ENCODE results near the gene CDC34. TPM values are rescaled to one million over a fixed set of nuclear protein-coding genes. Genes with fewer than 3 reads are reported as not detected.

CDC34 gene
- total and polyA plus RNA-seq, 9 of the 15 experiments (the other 6 are each of a cell fraction or from before 2014, with no cell fraction given): 0.80 to 203 (median 65.5) TPM

DNA sequence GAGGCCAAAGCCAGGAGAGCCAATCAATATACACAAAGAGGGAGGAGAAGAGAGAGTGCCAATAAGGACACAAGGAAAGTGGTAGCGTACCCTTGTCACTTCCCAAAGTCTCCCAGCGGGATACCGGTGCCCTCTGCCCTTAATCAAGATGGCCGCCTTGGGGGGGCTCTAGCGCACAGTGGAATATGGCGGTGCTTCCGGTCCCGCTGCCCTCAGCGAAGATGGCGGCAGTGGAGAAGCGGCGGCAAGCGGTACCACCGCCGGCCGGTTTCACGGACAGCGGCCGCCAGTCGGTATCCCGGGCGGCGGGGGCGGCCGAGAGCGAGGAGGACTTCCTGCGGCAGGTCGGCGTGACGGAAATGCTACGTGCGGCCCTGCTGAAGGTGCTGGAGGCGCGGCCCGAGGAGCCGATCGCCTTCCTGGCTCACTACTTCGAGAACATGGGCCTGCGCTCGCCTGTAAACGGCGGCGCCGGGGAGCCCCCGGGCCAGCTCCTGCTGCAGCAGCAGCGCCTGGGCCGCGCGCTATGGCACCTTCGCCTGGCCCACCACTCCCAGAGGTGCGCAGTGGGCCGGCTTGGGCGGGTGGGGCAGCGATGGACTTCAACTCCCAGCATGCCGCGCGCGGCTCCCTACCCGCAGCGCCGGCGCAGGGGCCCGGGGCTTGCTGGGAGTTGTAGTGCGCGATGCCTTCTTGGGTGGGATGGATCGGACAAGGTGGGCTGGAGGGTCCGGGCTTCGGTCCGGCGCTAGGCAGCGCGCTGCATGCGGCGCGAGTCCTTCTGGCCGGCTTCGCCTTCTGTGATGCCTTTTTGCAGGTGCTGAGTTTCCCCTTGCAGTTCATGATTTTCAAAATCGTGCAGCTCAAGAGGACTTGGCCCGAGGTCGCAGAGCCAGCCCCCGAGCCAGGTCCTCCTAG, 24.0 kb upstream of the CDC34 start, which contains the start of gene TPGS1 (continued):
- TF ChIP-seq, protein P1, sequence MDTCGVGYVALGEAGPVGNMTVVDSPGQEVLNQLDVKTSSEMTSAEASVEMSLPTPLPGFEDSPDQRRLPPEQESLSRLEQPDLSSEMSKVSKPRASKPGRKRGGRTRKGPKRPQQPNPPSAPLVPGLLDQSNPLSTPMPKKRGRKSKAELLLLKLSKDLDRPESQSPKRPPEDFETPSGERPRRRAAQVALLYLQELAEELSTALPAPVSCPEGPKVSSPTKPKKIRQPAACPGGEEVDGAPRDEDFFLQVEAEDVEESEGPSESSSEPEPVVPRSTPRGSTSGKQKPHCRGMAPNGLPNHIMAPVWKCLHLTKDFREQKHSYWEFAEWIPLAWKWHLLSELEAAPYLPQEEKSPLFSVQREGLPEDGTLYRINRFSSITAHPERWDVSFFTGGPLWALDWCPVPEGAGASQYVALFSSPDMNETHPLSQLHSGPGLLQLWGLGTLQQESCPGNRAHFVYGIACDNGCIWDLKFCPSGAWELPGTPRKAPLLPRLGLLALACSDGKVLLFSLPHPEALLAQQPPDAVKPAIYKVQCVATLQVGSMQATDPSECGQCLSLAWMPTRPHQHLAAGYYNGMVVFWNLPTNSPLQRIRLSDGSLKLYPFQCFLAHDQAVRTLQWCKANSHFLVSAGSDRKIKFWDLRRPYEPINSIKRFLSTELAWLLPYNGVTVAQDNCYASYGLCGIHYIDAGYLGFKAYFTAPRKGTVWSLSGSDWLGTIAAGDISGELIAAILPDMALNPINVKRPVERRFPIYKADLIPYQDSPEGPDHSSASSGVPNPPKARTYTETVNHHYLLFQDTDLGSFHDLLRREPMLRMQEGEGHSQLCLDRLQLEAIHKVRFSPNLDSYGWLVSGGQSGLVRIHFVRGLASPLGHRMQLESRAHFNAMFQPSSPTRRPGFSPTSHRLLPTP (IDR thresholded peaks at IDR 0.05; ENCODE audit: borderline replicate concordance, extremely low read depth, insufficient read length): no peak
- TF ChIP-seq GATA2 (CRISPR knock-in tag; IDR thresholded peaks at IDR 0.05) (no peak), STAT5B (CRISPR knock-in tag; IDR thresholded peaks at IDR 0.05) (no peak), ZNF444 (CRISPR knock-in tag; IDR thresholded peaks at IDR 0.05) (no peak), MYBL2 (IDR thresholded peaks at IDR 0.05; ENCODE audit: low read depth) (peak; percentile 92), MYBL2 (CRISPR knock-in tag; IDR thresholded peaks at IDR 0.05; ENCODE audit: borderline replicate concordance) (no peak), ZNF551 (CRISPR knock-in tag; IDR thresholded peaks at IDR 0.05) (no peak)
- TF ChIP-seq, protein P2, sequence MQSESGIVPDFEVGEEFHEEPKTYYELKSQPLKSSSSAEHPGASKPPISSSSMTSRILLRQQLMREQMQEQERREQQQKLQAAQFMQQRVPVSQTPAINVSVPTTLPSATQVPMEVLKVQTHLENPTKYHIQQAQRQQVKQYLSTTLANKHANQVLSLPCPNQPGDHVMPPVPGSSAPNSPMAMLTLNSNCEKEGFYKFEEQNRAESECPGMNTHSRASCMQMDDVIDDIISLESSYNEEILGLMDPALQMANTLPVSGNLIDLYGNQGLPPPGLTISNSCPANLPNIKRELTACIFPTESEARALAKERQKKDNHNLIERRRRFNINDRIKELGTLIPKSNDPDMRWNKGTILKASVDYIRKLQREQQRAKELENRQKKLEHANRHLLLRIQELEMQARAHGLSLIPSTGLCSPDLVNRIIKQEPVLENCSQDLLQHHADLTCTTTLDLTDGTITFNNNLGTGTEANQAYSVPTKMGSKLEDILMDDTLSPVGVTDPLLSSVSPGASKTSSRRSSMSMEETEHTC (IDR thresholded peaks at IDR 0.05): no peak
- TF ChIP-seq, protein P3, sequence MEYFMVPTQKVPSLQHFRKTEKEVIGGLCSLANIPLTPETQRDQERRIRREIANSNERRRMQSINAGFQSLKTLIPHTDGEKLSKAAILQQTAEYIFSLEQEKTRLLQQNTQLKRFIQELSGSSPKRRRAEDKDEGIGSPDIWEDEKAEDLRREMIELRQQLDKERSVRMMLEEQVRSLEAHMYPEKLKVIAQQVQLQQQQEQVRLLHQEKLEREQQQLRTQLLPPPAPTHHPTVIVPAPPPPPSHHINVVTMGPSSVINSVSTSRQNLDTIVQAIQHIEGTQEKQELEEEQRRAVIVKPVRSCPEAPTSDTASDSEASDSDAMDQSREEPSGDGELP (CRISPR knock-in tag; IDR thresholded peaks at IDR 0.05; ENCODE audit: borderline replicate concordance): peak; percentile 45; the same call in 1 of the 2 replicates
- TF ChIP-seq, protein P4, sequence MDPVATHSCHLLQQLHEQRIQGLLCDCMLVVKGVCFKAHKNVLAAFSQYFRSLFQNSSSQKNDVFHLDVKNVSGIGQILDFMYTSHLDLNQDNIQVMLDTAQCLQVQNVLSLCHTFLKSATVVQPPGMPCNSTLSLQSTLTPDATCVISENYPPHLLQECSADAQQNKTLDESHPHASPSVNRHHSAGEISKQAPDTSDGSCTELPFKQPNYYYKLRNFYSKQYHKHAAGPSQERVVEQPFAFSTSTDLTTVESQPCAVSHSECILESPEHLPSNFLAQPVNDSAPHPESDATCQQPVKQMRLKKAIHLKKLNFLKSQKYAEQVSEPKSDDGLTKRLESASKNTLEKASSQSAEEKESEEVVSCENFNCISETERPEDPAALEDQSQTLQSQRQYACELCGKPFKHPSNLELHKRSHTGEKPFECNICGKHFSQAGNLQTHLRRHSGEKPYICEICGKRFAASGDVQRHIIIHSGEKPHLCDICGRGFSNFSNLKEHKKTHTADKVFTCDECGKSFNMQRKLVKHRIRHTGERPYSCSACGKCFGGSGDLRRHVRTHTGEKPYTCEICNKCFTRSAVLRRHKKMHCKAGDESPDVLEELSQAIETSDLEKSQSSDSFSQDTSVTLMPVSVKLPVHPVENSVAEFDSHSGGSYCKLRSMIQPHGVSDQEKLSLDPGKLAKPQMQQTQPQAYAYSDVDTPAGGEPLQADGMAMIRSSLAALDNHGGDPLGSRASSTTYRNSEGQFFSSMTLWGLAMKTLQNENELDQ (CRISPR knock-in tag; IDR thresholded peaks at IDR 0.05; ENCODE audit: borderline replicate concordance): no peak
- TF ChIP-seq, protein P5, sequence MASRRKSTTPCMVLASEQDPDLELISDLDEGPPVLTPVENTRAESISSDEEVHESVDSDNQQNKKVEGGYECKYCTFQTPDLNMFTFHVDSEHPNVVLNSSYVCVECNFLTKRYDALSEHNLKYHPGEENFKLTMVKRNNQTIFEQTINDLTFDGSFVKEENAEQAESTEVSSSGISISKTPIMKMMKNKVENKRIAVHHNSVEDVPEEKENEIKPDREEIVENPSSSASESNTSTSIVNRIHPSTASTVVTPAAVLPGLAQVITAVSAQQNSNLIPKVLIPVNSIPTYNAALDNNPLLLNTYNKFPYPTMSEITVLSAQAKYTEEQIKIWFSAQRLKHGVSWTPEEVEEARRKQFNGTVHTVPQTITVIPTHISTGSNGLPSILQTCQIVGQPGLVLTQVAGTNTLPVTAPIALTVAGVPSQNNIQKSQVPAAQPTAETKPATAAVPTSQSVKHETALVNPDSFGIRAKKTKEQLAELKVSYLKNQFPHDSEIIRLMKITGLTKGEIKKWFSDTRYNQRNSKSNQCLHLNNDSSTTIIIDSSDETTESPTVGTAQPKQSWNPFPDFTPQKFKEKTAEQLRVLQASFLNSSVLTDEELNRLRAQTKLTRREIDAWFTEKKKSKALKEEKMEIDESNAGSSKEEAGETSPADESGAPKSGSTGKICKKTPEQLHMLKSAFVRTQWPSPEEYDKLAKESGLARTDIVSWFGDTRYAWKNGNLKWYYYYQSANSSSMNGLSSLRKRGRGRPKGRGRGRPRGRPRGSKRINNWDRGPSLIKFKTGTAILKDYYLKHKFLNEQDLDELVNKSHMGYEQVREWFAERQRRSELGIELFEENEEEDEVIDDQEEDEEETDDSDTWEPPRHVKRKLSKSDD (conservative IDR thresholded peaks at IDR 0.05; ENCODE audit: low read length): 0 out of 2 replicates have a peak, but pooled peaks have one; percentile 93

Data from K562 (cell line).